ENCODE data around the gene ASB18. TPM values are rescaled to one million over a fixed set of nuclear protein-coding genes. Genes with fewer than 3 reads are reported as not detected.

The ASB18 gene
- total RNA-seq, 4 donors from 2014 or later, result not detected

DNA sequence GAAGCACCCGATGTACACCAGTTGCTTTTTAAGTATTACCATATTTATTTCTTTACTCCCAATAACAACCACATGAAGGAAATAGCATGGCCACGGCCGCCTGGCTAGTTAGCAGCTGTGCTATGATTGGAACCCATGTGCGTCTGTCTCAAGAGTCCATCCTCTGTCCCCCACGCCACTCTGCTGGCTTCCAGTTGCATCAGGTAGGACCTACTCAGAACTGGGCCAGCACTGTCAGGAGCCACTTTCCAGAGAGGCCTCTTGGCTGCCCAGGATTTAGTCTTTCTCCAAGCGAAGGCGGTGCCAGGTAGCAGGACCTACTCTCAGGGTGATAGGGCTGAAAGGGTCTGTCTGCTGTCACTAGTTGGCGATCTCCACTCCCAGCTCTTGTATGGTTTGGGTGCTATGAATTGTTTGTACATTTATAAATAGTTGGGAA is 22.1 kb downstream of the ASB18 start:
- intact Hi-C loops (cut with DNase I; ENCODE audit: low total_unique reads), result no loop called here
- DNase-seq, result no peak
- Histone ChIP-seq H3K27me3 (no peaks in the 10 kb centered on the region), H3K4me3 (no peak overlapping the region), H3K4me1 (peaks cover 0 to 5% of the 10 kb centered on the region in 2 donors), H3K9me3 (no peaks in the 10 kb centered on the region), H3K36me3 (no peaks in the 10 kb centered on the region), H3K27ac (no peak overlapping the region)
- TF ChIP-seq POLR2A (IDR thresholded peaks at IDR 0.05), result no peak
- TF ChIP-seq, protein P1, sequence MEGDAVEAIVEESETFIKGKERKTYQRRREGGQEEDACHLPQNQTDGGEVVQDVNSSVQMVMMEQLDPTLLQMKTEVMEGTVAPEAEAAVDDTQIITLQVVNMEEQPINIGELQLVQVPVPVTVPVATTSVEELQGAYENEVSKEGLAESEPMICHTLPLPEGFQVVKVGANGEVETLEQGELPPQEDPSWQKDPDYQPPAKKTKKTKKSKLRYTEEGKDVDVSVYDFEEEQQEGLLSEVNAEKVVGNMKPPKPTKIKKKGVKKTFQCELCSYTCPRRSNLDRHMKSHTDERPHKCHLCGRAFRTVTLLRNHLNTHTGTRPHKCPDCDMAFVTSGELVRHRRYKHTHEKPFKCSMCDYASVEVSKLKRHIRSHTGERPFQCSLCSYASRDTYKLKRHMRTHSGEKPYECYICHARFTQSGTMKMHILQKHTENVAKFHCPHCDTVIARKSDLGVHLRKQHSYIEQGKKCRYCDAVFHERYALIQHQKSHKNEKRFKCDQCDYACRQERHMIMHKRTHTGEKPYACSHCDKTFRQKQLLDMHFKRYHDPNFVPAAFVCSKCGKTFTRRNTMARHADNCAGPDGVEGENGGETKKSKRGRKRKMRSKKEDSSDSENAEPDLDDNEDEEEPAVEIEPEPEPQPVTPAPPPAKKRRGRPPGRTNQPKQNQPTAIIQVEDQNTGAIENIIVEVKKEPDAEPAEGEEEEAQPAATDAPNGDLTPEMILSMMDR (IDR thresholded peaks at IDR 0.05), result no peak

DNA sequence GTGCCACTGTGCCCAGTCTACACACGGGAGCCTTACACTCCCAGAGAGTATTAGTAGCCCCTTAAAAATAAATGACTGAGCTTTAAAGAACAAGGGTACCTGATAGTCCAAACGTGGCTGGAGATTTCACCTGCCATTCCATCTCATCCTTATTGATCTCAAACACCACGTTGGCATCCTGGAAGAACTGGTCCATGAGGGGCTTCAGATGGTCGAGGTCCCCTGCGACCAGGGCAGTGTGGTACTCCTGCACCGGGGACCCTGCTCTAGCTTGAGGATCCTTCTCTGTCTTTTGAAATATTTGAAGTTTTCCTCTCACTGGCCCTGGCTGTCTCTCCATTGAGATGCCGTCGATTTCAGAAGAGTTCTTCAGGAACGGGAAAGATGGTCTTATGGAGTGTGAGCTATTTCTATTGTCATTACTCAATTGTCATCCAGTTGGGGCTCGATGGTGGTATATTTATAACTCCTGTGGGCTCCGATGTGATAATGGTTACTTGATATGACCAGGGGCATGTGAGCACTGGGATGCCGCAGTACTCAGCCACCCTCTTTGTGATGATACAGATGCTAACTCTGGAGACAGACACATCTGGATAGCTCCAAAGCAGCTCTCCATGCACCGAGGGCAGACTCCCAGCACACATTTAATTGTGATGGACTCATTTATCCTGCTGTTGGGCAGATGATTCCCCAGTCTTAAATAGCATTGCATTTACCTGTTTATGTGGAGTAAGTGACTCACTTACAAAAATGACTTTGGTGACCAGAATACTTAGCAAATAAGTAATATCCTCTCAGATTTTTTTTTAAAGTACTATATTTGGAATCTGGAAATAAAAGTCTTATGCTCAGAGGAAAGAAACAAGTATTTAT is 22.8 kb downstream of the ASB18 start:
- Histone ChIP-seq H3K4me1 (peaks cover 0 to 5% of the 10 kb centered on the region in 2 donors), H3K36me3 (no peaks in the 10 kb centered on the region), H3K9me3 (no peaks in the 10 kb centered on the region), H3K4me3 (no peak overlapping the region), H3K27ac (no peak overlapping the region), H3K27me3 (peaks cover 0 to 6% of the 10 kb centered on the region in 2 donors)
- intact Hi-C loops (cut with DNase I; ENCODE audit: low total_unique reads), result no loop called here
- DNase-seq, result no peak
- TF ChIP-seq, protein P1 (IDR thresholded peaks at IDR 0.05), result no peak

DNA sequence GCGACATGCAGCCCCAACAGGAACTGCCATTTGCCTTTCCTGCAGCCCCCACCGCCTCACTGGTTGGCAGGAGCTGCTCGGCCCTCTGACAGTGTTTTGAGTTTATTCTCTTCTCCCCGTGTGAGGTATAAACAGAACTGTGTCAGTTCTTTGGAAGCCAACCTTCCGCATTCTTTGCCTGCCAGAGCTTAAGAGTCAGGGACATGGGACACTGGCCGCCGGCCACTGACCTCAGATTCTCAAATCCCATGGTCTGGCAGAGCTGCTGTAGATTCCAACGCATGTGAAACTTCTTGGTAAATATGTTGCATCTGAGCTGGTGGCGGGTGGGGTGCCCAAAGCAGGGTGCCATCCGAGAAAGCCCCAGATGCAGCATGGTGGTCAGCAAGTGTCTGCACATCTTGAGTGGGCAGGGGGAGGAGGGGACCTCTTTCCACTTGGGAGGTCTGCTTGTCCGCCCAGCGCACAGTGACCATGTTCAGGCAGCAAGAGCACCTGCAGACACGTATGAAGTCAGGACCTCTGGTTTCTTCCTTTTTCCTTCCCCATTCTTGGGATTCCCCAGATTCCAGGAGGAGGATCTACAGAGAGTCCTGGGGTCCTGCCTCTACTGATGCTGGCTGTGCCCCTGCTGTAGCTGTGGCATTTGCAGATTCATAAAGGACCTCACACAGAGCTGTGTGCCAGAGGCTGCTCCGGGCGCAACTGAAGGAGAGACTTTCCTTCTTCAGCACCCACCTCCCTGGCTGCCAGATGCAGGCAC is 23.8 kb downstream of the ASB18 start:
- intact Hi-C loops (cut with DNase I; ENCODE audit: low total_unique reads), result no loop called here
- TF ChIP-seq, protein P1 (IDR thresholded peaks at IDR 0.05), result no peak
- no peak for TF ChIP-seq POLR2A (IDR thresholded peaks at IDR 0.05)
- Histone ChIP-seq H3K27ac (no peak overlapping the region), H3K36me3 (no peaks in the 10 kb centered on the region), H3K9me3 (no peaks in the 10 kb centered on the region), H3K4me3 (no peak overlapping the region), H3K4me1 (peaks cover 0 to 5% of the 10 kb centered on the region in 2 donors), H3K27me3 (peaks cover 0 to 16% of the 10 kb centered on the region in 2 donors)
- DNase-seq, result no peak

DNA sequence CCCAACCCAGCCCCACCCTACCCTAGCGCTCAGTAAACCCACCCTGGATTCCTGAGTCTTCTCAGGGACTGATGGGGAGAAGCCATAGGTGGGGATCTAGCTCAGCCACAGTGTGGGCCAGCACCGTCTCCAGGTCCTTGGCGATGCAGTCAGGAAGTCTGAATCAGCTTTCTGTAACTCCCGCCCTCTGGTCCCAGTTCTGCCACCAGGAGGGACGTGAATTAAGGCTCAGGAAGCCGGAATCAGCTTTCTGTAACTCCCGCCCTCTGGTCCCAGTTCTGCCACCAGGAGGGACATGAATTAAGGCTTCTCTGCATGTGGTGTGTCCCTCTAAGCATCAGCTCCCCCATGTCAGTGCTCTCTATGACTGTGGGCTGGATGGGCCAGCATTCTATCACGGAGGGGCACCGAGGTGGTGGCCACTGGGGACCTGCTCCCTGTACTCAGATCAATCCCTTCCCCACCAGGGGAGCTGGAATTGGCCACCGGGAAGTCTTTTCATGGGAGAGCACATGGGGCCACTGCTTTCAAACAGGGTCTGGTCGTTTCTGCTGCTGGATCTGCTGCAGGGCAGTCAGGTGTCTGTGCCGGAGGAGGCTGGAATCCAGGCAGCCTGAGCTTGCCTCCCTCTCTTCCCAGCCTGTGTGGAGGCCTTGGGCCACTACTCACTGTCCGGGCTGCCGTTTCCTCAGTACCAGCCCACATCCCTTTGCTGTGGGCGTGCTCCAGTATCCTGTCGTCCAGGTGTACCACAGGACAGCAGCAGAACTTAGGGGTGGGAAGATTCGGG is 24.7 kb downstream of the ASB18 start:
- TF ChIP-seq POLR2A (IDR thresholded peaks at IDR 0.05), result no peak
- TF ChIP-seq, protein P1 (IDR thresholded peaks at IDR 0.05), result no peak
- intact Hi-C loops (cut with DNase I; ENCODE audit: low total_unique reads), result no loop called here
- Histone ChIP-seq H3K36me3 (no peaks in the 10 kb centered on the region), H3K27ac (no peak overlapping the region), H3K4me3 (no peak overlapping the region), H3K4me1 (peaks cover 0 to 5% of the 10 kb centered on the region in 2 donors), H3K9me3 (no peaks in the 10 kb centered on the region), H3K27me3 (peaks cover 0 to 24% of the 10 kb centered on the region in 2 donors)
- DNase-seq, result no peak

Measured in uterus (tissue), 4 donors.